Esophagus muscularis mucosa (tissue), 4 donors: ENCODE measurements around the gene ARHGEF6. TPM values are rescaled to one million over a fixed set of nuclear protein-coding genes. Genes with fewer than 3 reads are reported as not detected.

ENCODE experiments used
- DNase-seq: peaks from one replicate; pipeline ENCODE4 v3.0.0-alpha.2; 2017; ENCODE audit errors: extremely low spot score
- H3K27ac ChIP-seq, 4 donors: fragments of 200-600 bp; sonication (generic); replicated peaks in 1 of 4; 1 replicate in 3 of 4; 2 replicates in 1 of 4; pipeline ENCODE4 v1.5.1; 2016 to 2019; ENCODE audit warnings: mild to moderate bottlenecking in 1 of 4
- H3K27me3 ChIP-seq, 4 donors: fragments of 200-600 bp; sonication (generic); one replicate each; pipeline versions ENCODE4 v1.5.1 to v1.6.0; 2016 to 2019
- H3K36me3 ChIP-seq, 4 donors: fragments of 200-600 bp; sonication (generic); one replicate each; pipeline ENCODE4 v1.5.1; 2016 to 2019
- H3K4me1 ChIP-seq, 4 donors: fragments of 200-600 bp; sonication (generic); one replicate each; pipeline ENCODE4 v1.5.1; 2016 to 2019
- H3K4me3 ChIP-seq, 4 donors: fragments of 200-600 bp; sonication (generic); 1 replicate in 2 of 4; 2 replicates in 2 of 4; pipeline ENCODE4 v1.5.1; 2016 to 2019; ENCODE audit warnings: mild to moderate bottlenecking in 4 of 4, moderate library complexity in 1 of 4
- H3K9me3 ChIP-seq, 4 donors: fragments of 200-600 bp; sonication (generic); 1 replicate in 3 of 4; 2 replicates in 1 of 4; pipeline ENCODE4 v1.5.1; 2016 to 2019
- CTCF ChIP-seq, 3 experiments: fragments of 200-600 bp in 2 of 3; fragments of 450-650 bp in 1 of 3; sonication (generic) in 2 of 3; IDR thresholded peaks; one replicate each; pipeline ENCODE4 v1.5.1; 2017 to 2019; ENCODE audit warnings: antibody characterized with exemption in 3 of 3, mild to moderate bottlenecking in 2 of 3, moderate library complexity in 1 of 3
- EP300 ChIP-seq: sonication (generic); formaldehyde crosslinking; IDR thresholded peaks from one replicate; pipeline ENCODE4 v1.6.1; 2017; ENCODE audit warnings: antibody characterized with exemption
- POLR2A ChIP-seq: fragments of 450-650 bp; IDR thresholded peaks from one replicate; pipeline ENCODE4 v1.6.1; 2017; ENCODE audit warnings: antibody characterized with exemption, moderate library complexity, mild to moderate bottlenecking, low read depth
- POLR2AphosphoS5 ChIP-seq, 2 donors: sonication (generic); formaldehyde crosslinking; IDR thresholded peaks; one replicate each; pipeline ENCODE4 v1.6.1; 2017; ENCODE audit warnings: antibody characterized with exemption in 2 of 2
- WGBS: methylation state at CpG from one replicate; pipeline ENCODE4 v1.1.5; 2018; 5-methylcytosine and 5-hydroxymethylcytosine counted together
- intact Hi-C: fragments of 100-400 bp; cut with DNase I; formaldehyde crosslinking; loops from one replicate; pipeline ENCODE4 v1.15.1; 2023
- total RNA-seq, 4 donors: library from RNA; depleted of rRNA; stranded (reverse); fragments of >200 nt; gene quantifications; one replicate each; pipeline versions ENCODE4 v1.1.0 to v1.2.1, GENCODE V29; 2016

ARHGEF6 gene
- total RNA-seq, result 10 to 100 TPM; 13.4 to 16.4 (median 15.0) TPM

DNA sequence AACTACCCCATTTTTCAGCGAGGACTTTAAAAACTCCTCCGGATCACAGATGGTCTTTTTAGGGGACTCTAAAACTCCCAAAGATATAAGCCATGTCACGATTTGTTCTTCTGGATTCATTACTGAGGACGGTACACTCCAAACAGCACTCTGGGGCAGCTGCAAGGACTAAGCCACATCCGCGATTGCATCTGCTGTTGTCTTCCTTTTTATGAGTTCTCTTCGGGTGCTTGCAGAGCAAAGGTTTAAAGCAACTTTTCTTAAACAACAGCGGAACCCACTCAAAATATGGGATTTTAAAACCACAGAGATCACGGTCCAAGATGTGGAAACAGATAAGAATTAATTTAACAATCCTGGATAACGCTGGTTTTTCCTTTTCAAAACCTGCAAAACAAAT is at the start of gene ARHGEF6:
ARHGEF6 (minus strand) TSS at position 170 of the 400 bp plus-strand sequence; CDS start at position 120, 50 bp downstream.
- peak within 1 kb of the TSS in 2 of 4 donors; percentile 33 to 38 for H3K27ac ChIP-seq
- TF ChIP-seq POLR2A (no peak), POLR2AphosphoS5 (IDR thresholded peaks at IDR 0.05) (no peak), CTCF (IDR thresholded peaks at IDR 0.05) (no peak), EP300 (no peak)
- intact Hi-C loops, result no loop called here
- H3K4me1 ChIP-seq, result peaks cover 3 to 8% (median 5%) of the 10 kb centered on the region in 4 donors
- H3K9me3 ChIP-seq, result no peaks in the 10 kb centered on the region
- 46% methylated on average over 10 of the region's 10 CpGs for WGBS
- DNase-seq, result no peak
- no peaks in the 10 kb centered on the region for H3K27me3 ChIP-seq
- H3K36me3 ChIP-seq, result no peaks in the 10 kb centered on the region
- peak within 1 kb of the TSS; percentile 14 to 33 (median 23) for H3K4me3 ChIP-seq

GRCh38 chrX:136829413-136829812 is 48.7 kb upstream of the ARHGEF6 start:
- no peak for TF ChIP-seq EP300
- no peak for TF ChIP-seq POLR2A
- TF ChIP-seq POLR2AphosphoS5 (IDR thresholded peaks at IDR 0.05), result no peak
- intact Hi-C loops, result no loop called here

DNA sequence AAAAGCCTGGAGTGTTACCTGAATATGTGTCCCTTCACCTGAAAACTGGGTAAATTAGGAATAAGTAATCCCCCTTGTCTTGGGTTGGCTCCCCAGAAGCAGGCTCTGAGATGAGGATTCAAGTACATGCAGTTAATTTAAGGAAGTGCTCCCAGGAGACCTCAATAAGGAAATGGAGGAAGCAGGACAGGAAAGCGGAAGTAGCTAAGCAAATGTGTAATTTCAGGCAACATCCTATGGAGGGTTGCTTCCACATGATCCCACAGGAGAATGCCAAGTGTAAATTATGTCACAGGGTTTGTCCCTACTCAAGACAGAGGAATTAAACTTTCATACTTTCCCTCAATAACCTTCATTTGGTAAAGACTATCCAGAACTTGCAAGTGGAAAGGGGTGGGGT is 48.1 kb upstream of the ARHGEF6 start:
- H3K27me3 ChIP-seq, result no peaks in the 10 kb centered on the region

More at GRCh38 chrX:136829413-136829812, 48.7 kb upstream of the ARHGEF6 start:
- H3K9me3 ChIP-seq, result no peaks in the 10 kb centered on the region
- H3K36me3 ChIP-seq, result peaks cover 0 to 4% (median 2%) of the 10 kb centered on the region in 4 donors
- DNase-seq, result no peak
- 70% methylated on average over 5 of the region's 5 CpGs for WGBS
- no peak overlapping the region for H3K4me3 ChIP-seq
- no peaks in the 10 kb centered on the region for H3K27me3 ChIP-seq
- no peak overlapping the region for H3K27ac ChIP-seq
- H3K4me1 ChIP-seq, result no peaks in the 10 kb centered on the region

DNA sequence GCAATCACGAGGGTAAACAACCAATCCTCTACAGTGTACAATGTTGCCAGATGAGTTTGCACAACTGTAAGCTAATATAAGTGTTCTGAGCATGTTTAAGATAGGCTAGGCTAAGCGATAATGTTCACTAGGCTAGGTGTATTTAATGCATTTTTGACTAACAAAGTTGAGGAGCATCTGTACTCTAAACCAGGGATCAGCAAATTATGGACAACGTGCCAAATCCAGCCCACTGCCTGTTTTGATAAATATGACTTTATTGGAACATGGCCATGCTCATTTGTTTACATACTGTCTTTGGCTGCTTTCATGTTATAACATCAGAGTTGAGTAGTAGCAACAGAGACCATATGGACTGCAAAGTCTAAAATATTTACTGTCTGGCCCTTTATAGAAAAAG is 46.3 kb upstream of the ARHGEF6 start:
- WGBS, result 47% methylated on average over 3 of the region's 3 CpGs
- Histone ChIP-seq H3K4me1 (no peaks in the 10 kb centered on the region), H3K36me3 (peaks cover 0 to 4% (median 2%) of the 10 kb centered on the region in 4 donors), H3K4me3 (no peak overlapping the region), H3K27me3 (no peaks in the 10 kb centered on the region), H3K9me3 (no peaks in the 10 kb centered on the region), H3K27ac (no peak overlapping the region)
- no peak for DNase-seq
- intact Hi-C loops, result no loop called here
- TF ChIP-seq POLR2AphosphoS5 (IDR thresholded peaks at IDR 0.05) (no peak), CTCF (IDR thresholded peaks at IDR 0.05) (no peak), EP300 (no peak), POLR2A (no peak)

More for the DNA sequence above, 48.1 kb upstream of the ARHGEF6 start:
- no peaks in the 10 kb centered on the region for H3K4me1 ChIP-seq
- no peak for DNase-seq
- no peaks in the 10 kb centered on the region for H3K9me3 ChIP-seq
- no peak overlapping the region for H3K27ac ChIP-seq
- peaks cover 0 to 4% (median 2%) of the 10 kb centered on the region in 4 donors for H3K36me3 ChIP-seq
- no peak for TF ChIP-seq POLR2A
- no peak overlapping the region for H3K4me3 ChIP-seq
- WGBS, result 78% methylated on average over 1 of the region's 1 CpG
- intact Hi-C loops, result no loop called here

DNA sequence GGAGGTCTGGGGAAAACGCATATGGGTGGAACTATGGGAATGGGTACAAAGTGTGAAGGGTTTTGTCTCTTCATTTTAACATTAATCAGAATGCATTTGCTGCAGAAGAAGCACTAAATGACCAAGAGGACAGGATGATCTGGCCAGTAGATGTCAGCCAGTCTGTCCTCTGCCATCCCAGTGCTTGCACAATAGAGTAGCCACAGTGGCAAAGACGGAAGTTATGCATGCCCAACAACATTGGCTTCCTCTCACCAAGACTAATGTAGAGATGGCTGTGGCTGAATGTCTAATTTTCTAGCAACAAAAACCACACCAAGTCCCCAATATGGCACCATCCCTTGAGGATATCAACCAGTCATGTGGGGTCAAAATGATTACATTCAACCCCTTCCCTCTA is 45.0 kb upstream of the ARHGEF6 start:
- Histone ChIP-seq H3K36me3 (peaks cover 0 to 6% (median 4%) of the 10 kb centered on the region in 4 donors), H3K4me3 (no peak overlapping the region), H3K9me3 (no peaks in the 10 kb centered on the region), H3K27ac (no peak overlapping the region), H3K27me3 (no peaks in the 10 kb centered on the region), H3K4me1 (no peaks in the 10 kb centered on the region)
- 90% methylated on average over 2 of the region's 2 CpGs for WGBS
- TF ChIP-seq CTCF (IDR thresholded peaks at IDR 0.05), result no peak
- TF ChIP-seq POLR2A, result no peak
- TF ChIP-seq EP300, result no peak
- TF ChIP-seq POLR2AphosphoS5 (IDR thresholded peaks at IDR 0.05), result no peak
- DNase-seq, result no peak
- intact Hi-C loops, result no loop called here

DNA sequence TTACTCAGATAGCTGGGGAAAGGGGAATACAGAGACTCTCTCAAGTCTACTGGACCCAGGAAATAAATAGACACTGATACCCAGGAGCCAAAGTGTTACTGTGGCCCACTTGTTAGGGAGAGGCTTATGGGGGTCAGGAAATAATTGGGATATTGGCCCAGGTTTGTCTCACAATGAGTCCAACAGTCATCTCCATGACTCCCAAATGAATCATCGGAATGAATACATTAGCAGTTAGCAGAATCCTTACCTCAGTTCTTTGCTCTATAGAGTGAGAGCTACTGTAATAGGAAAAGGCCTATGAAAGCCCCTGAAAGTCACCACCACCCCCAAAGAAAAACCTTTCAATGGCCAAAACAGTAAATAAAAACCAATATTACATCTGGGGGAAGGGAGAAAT is 42.4 kb upstream of the ARHGEF6 start:
- Histone ChIP-seq H3K27me3 (no peaks in the 10 kb centered on the region), H3K27ac (no peak overlapping the region), H3K4me3 (no peak overlapping the region), H3K9me3 (no peaks in the 10 kb centered on the region), H3K4me1 (no peaks in the 10 kb centered on the region), H3K36me3 (peaks cover 0 to 29% (median 6%) of the 10 kb centered on the region in 4 donors)
- TF ChIP-seq CTCF (IDR thresholded peaks at IDR 0.05) (no peak), EP300 (no peak), POLR2A (no peak), POLR2AphosphoS5 (IDR thresholded peaks at IDR 0.05) (no peak)
- no peak for DNase-seq
- WGBS, result 93% methylated on average over 1 of the region's 1 CpG
- intact Hi-C loops, result no loop called here
